DOHH2 (cell line): Measurements from ENCODE around the gene ISL1.

ENCODE experiments used
- H3F3A ChIP-seq: fragments of 200-600 bp; sonication (generic), shearing (Covaris generic); 2 replicates; pipeline ENCODE4 v1.6.0; 2016; ENCODE audit warnings: antibody characterized with exemption, mild to moderate bottlenecking; ENCODE audit not compliant: control insufficient read depth, insufficient read depth
- H3K27ac ChIP-seq: fragments of 200-600 bp; sonication (generic); 2 replicates; pipeline ENCODE4 v1.5.1; 2014; ENCODE audit warnings: low read depth, mild to moderate bottlenecking, low read length, moderate library complexity
- H3K27me3 ChIP-seq: fragments of 200-600 bp; sonication (generic); 2 replicates; pipeline ENCODE4 v1.6.1; 2014; ENCODE audit warnings: mild to moderate bottlenecking, low read length, mixed read lengths; ENCODE audit not compliant: control insufficient read depth
- H3K36me3 ChIP-seq: fragments of 200-600 bp; sonication (generic); 2 replicates; pipeline ENCODE4 v1.6.1; 2014; ENCODE audit warnings: mild to moderate bottlenecking, low read length, moderate library complexity, mixed read lengths; ENCODE audit not compliant: control insufficient read depth
- H3K4me1 ChIP-seq: fragments of 200-600 bp; sonication (generic); 2 replicates; pipeline ENCODE4 v1.6.1; 2014; ENCODE audit warnings: mild to moderate bottlenecking, low read length, mixed read lengths; ENCODE audit not compliant: control insufficient read depth
- H3K4me2 ChIP-seq: fragments of 200-600 bp; sonication (generic); 2 replicates; pipeline ENCODE4 v1.6.0; 2014; ENCODE audit warnings: mild to moderate bottlenecking, low read length, moderate library complexity
- H3K4me3 ChIP-seq: fragments of 200-600 bp; sonication (generic); 2 replicates; pipeline ENCODE4 v1.5.1; 2014; ENCODE audit warnings: mild to moderate bottlenecking, low read length, mixed read lengths
- H3K79me2 ChIP-seq: fragments of 200-600 bp; sonication (generic); 2 replicates; pipeline ENCODE4 v1.6.1; 2014; ENCODE audit warnings: mild to moderate bottlenecking, low read length, mixed read lengths; ENCODE audit not compliant: control insufficient read depth
- H3K9me2 ChIP-seq: fragments of 200-600 bp; sonication (generic); replicated peaks from 2 replicates; pipeline ENCODE4 v1.6.1; 2014; ENCODE audit warnings: mild to moderate bottlenecking, low read length, mixed read lengths; ENCODE audit not compliant: control insufficient read depth
- H3K9me3 ChIP-seq: fragments of 200-600 bp; sonication (generic); 2 replicates; pipeline ENCODE4 v1.6.1; 2014; ENCODE audit warnings: antibody characterized with exemption, low read length, mixed read lengths; ENCODE audit not compliant: control insufficient read depth, insufficient read depth
- H4K20me1 ChIP-seq: fragments of 200-600 bp; sonication (generic); 2 replicates; pipeline ENCODE4 v1.6.0; 2014; ENCODE audit warnings: low read depth, mild to moderate bottlenecking, antibody characterized with exemption, low read length, moderate library complexity; ENCODE audit not compliant: control insufficient read depth, insufficient read depth
- CTCF ChIP-seq: fragments of 200-600 bp; sonication (generic); IDR thresholded peaks from one replicate; pipeline ENCODE4 v1.5.1; 2014; ENCODE audit warnings: antibody characterized with exemption, mild to moderate bottlenecking, low read depth, low read length; ENCODE audit not compliant: poor library complexity, severe bottlenecking
- EZH2phosphoT487 ChIP-seq: fragments of 200-600 bp; sonication (generic); IDR thresholded peaks from 2 replicates; pipeline ENCODE4 v1.6.1; 2017; ENCODE audit warnings: borderline replicate concordance, mild to moderate bottlenecking, antibody characterized with exemption, low read length, moderate library complexity, mixed read lengths

ISL1 gene

GRCh38 chr5:51383131-51384121 lies at the start of gene ISL1:
Gene ISL1, plus strand, starts transcription at chr5:51383448. Its CDS starts 224 bp downstream, at chr5:51383672.
- Histone ChIP-seq H3K4me3 (no peak within 1 kb of the TSS), H4K20me1 (no peaks in the 10 kb centered on the region), H3K9me3 (no peaks in the 10 kb centered on the region), H3K27me3 (peaks cover 23% of the 10 kb centered on the region), H3K27ac (no peak within 1 kb of the TSS), H3K4me1 (no peaks in the 10 kb centered on the region), H3K36me3 (no peaks in the 10 kb centered on the region), H3K4me2 (no peak within 1 kb of the TSS), H3K9me2 (no peaks in the 10 kb centered on the region), H3F3A (no peaks in the 10 kb centered on the region), H3K79me2 (no peaks in the 10 kb centered on the region)
- TF ChIP-seq EZH2phosphoT487 (no peak), CTCF (no peak)

GRCh38 chr5:51336878-51337277 lies 46.4 kb upstream of the ISL1 start:
- H3K27me3 ChIP-seq, result no peaks in the 10 kb centered on the region
- no peaks in the 10 kb centered on the region for H3K4me1 ChIP-seq
- H4K20me1 ChIP-seq, result no peaks in the 10 kb centered on the region
- TF ChIP-seq CTCF, result no peak
- TF ChIP-seq EZH2phosphoT487, result no peak
- H3K79me2 ChIP-seq, result no peaks in the 10 kb centered on the region
- no peak overlapping the region for H3K4me2 ChIP-seq
- no peaks in the 10 kb centered on the region for H3F3A ChIP-seq
- no peaks in the 10 kb centered on the region for H3K9me2 ChIP-seq
- H3K9me3 ChIP-seq, result no peaks in the 10 kb centered on the region
- H3K4me3 ChIP-seq, result no peak overlapping the region
- H3K36me3 ChIP-seq, result no peaks in the 10 kb centered on the region
- no peak overlapping the region for H3K27ac ChIP-seq

- Histone ChIP-seq H3K9me3 (no peaks in the 10 kb centered on the region), H3K36me3 (no peaks in the 10 kb centered on the region), H3K27me3 (no peaks in the 10 kb centered on the region), H3K79me2 (no peaks in the 10 kb centered on the region), H3F3A (no peaks in the 10 kb centered on the region), H3K4me2 (no peak overlapping the region), H3K9me2 (no peaks in the 10 kb centered on the region), H4K20me1 (no peaks in the 10 kb centered on the region), H3K27ac (no peak overlapping the region), H3K4me3 (no peak overlapping the region), H3K4me1 (no peaks in the 10 kb centered on the region)
- TF ChIP-seq CTCF (no peak), EZH2phosphoT487 (no peak)
Observed at GRCh38 chr5:51345106-51345505, 38.1 kb upstream of the ISL1 start.
